Measurements from ENCODE around the gene NEK5. TPM values are rescaled to one million over a fixed set of nuclear protein-coding genes. Genes with fewer than 3 reads are reported as not detected.
"Not testable (repeated sequence)": the region's sequence is repeated elsewhere in the genome, so short reads cannot be mapped to it uniquely, and the experiment has no call there.

NEK5 gene
- total RNA-seq, 1 donor from 2014 or later: 0.50 TPM

GRCh38 chr13:52104624-52105023, 24.2 kb downstream of the NEK5 start:
- Mint-ChIP-seq H3K4me3 (ENCODE audit: unreplicated experiment) (no peak overlapping the region), H3K4me1 (ENCODE audit: low read depth, unreplicated experiment) (no peaks in the 10 kb centered on the region), H3K9me3 (ENCODE audit: unreplicated experiment) (peaks cover 3% of the 10 kb centered on the region), H3K27ac (ENCODE audit: unreplicated experiment) (no peak overlapping the region), H3K36me3 (ENCODE audit: low read depth, unreplicated experiment) (no peaks in the 10 kb centered on the region), H3K27me3 (ENCODE audit: low read depth, unreplicated experiment) (no peaks in the 10 kb centered on the region)
- H3K4me1 ChIP-seq (ENCODE audit: insufficient read depth, low read length): no peaks in the 10 kb centered on the region
- H3K9me3 ChIP-seq (ENCODE audit: insufficient read depth, low read depth, low read length): no peaks in the 10 kb centered on the region
- H3K4me3 ChIP-seq (ENCODE audit: insufficient read depth, low read depth, low read length): no peak overlapping the region
- no peak overlapping the region for H3K27ac ChIP-seq (ENCODE audit: low read depth, low read length)
- TF ChIP-seq CTCF (IDR thresholded peaks at IDR 0.05; ENCODE audit: insufficient read depth, low read depth, low read length) (no peak), EZH2 (IDR thresholded peaks at IDR 0.05; ENCODE audit: insufficient read depth, low read length) (no peak)
- no peak overlapping the region for H2AFZ ChIP-seq (ENCODE audit: low read depth, low read length)
- FAIRE-seq (no peak), DNase-seq (ENCODE audit: low read depth) (no peak)
- H3K9ac ChIP-seq (ENCODE audit: low read length): no peak overlapping the region
- H3K27me3 ChIP-seq (ENCODE audit: insufficient read depth, low read length): no peaks in the 10 kb centered on the region
- H3K36me3 ChIP-seq (ENCODE audit: insufficient read depth, low read length): no peaks in the 10 kb centered on the region
- H4K20me1 ChIP-seq (ENCODE audit: insufficient read depth, low read length): no peaks in the 10 kb centered on the region
- H3K4me2 ChIP-seq (ENCODE audit: low read length): no peak overlapping the region
- H3K79me2 ChIP-seq (ENCODE audit: insufficient read depth, low read length): no peaks in the 10 kb centered on the region

GRCh38 chr13:52103386-52103785, 25.5 kb downstream of the NEK5 start:
- no peak overlapping the region for H3K9ac ChIP-seq (ENCODE audit: low read length)
- TF ChIP-seq EZH2 (IDR thresholded peaks at IDR 0.05; ENCODE audit: insufficient read depth, low read length) (no peak), CTCF (IDR thresholded peaks at IDR 0.05; ENCODE audit: insufficient read depth, low read depth, low read length) (no peak)

GRCh38 chr13:52102423-52102822, 26.4 kb downstream of the NEK5 start:
- not testable (repeated sequence) for H3K27me3 Mint-ChIP-seq (ENCODE audit: low read depth, unreplicated experiment); H3K9ac ChIP-seq (ENCODE audit: low read length); H3K9me3 Mint-ChIP-seq (ENCODE audit: unreplicated experiment); H2AFZ ChIP-seq (ENCODE audit: low read depth, low read length); DNase-seq (ENCODE audit: low read depth); H3K27ac ChIP-seq (ENCODE audit: low read depth, low read length); H3K79me2 ChIP-seq (ENCODE audit: insufficient read depth, low read length); H3K4me3 Mint-ChIP-seq (ENCODE audit: unreplicated experiment); H3K36me3 Mint-ChIP-seq (ENCODE audit: low read depth, unreplicated experiment); H3K27me3 ChIP-seq (ENCODE audit: insufficient read depth, low read length); H4K20me1 ChIP-seq (ENCODE audit: insufficient read depth, low read length); H3K4me1 Mint-ChIP-seq (ENCODE audit: low read depth, unreplicated experiment); FAIRE-seq; H3K4me2 ChIP-seq (ENCODE audit: low read length); H3K4me3 ChIP-seq (ENCODE audit: insufficient read depth, low read depth, low read length); H3K27ac Mint-ChIP-seq (ENCODE audit: unreplicated experiment); H3K4me1 ChIP-seq (ENCODE audit: insufficient read depth, low read length); H3K9me3 ChIP-seq (ENCODE audit: insufficient read depth, low read depth, low read length); H3K36me3 ChIP-seq (ENCODE audit: insufficient read depth, low read length)

More at GRCh38 chr13:52103386-52103785, 25.5 kb downstream of the NEK5 start:
- H3K9me3 ChIP-seq (ENCODE audit: insufficient read depth, low read depth, low read length): no peaks in the 10 kb centered on the region
- H3K27ac ChIP-seq (ENCODE audit: low read depth, low read length): no peak overlapping the region
- H3K9me3 Mint-ChIP-seq (ENCODE audit: unreplicated experiment): no peaks in the 10 kb centered on the region
- H3K36me3 ChIP-seq (ENCODE audit: insufficient read depth, low read length): no peaks in the 10 kb centered on the region
- H3K36me3 Mint-ChIP-seq (ENCODE audit: low read depth, unreplicated experiment): no peaks in the 10 kb centered on the region
- H2AFZ ChIP-seq (ENCODE audit: low read depth, low read length): no peak overlapping the region
- no peaks in the 10 kb centered on the region for H3K4me1 Mint-ChIP-seq (ENCODE audit: low read depth, unreplicated experiment)
- no peaks in the 10 kb centered on the region for H3K27me3 Mint-ChIP-seq (ENCODE audit: low read depth, unreplicated experiment)
- no peak overlapping the region for H3K4me3 ChIP-seq (ENCODE audit: insufficient read depth, low read depth, low read length)
- H3K4me2 ChIP-seq (ENCODE audit: low read length): no peak overlapping the region
- no peak for FAIRE-seq
- no peak overlapping the region for H3K27ac Mint-ChIP-seq (ENCODE audit: unreplicated experiment)
- no peaks in the 10 kb centered on the region for H3K27me3 ChIP-seq (ENCODE audit: insufficient read depth, low read length)
- no peaks in the 10 kb centered on the region for H3K4me1 ChIP-seq (ENCODE audit: insufficient read depth, low read length)
- no peaks in the 10 kb centered on the region for H3K79me2 ChIP-seq (ENCODE audit: insufficient read depth, low read length)
- no peak for DNase-seq (ENCODE audit: low read depth)
- no peaks in the 10 kb centered on the region for H4K20me1 ChIP-seq (ENCODE audit: insufficient read depth, low read length)
- no peak overlapping the region for H3K4me3 Mint-ChIP-seq (ENCODE audit: unreplicated experiment)

All from astrocyte (in vitro differentiated cells and primary cell).